Kidney epithelial cell (primary cell): ENCODE results near the gene SHISA8. TPM values are rescaled to one million over a fixed set of nuclear protein-coding genes. Genes with fewer than 3 reads are reported as not detected.

ENCODE experiments used
- DNase-seq: peaks from one replicate; pipeline ENCODE4 v3.0.0-alpha.2; 2010; ENCODE audit warnings: low read depth
- H3K27me3 ChIP-seq: 2 replicates; pipeline ENCODE4 v1.6.0; 2011; ENCODE audit warnings: low read length; ENCODE audit not compliant: control insufficient read depth, insufficient read depth
- H3K36me3 ChIP-seq: 2 replicates; pipeline ENCODE4 v1.5.1; 2011; ENCODE audit warnings: low read length; ENCODE audit not compliant: control insufficient read depth, insufficient read depth
- H3K4me3 ChIP-seq: 2 replicates; pipeline ENCODE4 v1.5.1; 2011; ENCODE audit warnings: low read depth, mild to moderate bottlenecking, control low read depth, low read length
- total RNA-seq: library from RNA; depleted of rRNA; stranded (reverse); fragments of >200 nt; gene quantifications from 2 replicates; pipeline ENCODE4 v1.2.3, GENCODE V29; 2015
- TF ChIP-seq, protein P1 (sequence below): IDR thresholded peaks from 2 replicates; pipeline ENCODE4 v1.5.1; 2011; ENCODE audit warnings: mild to moderate bottlenecking, moderate library complexity, low read length, control low read depth, inconsistent platforms; ENCODE audit not compliant: insufficient read depth, poor library complexity, severe bottlenecking

Gene SHISA8
- total RNA-seq, 1 donor from 2014 or later, result not detected

DNA sequence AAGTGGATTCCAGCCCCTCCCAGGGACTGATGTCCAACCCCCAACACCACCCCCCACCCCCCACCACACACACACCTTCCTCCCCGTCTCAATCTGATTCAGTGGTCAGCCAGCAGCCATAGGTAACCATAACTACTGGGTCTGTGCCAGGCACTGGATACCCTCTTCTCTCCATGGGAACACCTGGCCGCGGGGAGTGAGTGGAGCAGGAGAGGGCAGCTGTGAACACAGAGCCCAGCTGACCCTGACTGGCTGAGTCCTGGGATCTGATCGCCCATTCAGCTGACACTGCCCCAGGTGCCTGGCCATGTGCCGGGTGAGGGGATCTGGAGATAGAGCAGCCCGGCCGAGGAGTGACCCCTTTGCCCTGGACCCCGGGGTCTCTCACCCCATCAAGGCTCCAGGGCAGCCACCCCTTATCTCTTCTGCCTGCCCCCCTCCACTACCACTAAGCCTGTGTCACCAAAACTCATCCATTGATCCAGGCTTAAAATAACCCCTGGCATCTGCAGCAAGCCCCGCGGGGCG, 2.6 kb upstream of the SHISA8 start:
- TF ChIP-seq, protein P1, sequence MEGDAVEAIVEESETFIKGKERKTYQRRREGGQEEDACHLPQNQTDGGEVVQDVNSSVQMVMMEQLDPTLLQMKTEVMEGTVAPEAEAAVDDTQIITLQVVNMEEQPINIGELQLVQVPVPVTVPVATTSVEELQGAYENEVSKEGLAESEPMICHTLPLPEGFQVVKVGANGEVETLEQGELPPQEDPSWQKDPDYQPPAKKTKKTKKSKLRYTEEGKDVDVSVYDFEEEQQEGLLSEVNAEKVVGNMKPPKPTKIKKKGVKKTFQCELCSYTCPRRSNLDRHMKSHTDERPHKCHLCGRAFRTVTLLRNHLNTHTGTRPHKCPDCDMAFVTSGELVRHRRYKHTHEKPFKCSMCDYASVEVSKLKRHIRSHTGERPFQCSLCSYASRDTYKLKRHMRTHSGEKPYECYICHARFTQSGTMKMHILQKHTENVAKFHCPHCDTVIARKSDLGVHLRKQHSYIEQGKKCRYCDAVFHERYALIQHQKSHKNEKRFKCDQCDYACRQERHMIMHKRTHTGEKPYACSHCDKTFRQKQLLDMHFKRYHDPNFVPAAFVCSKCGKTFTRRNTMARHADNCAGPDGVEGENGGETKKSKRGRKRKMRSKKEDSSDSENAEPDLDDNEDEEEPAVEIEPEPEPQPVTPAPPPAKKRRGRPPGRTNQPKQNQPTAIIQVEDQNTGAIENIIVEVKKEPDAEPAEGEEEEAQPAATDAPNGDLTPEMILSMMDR, result no peak

DNA sequence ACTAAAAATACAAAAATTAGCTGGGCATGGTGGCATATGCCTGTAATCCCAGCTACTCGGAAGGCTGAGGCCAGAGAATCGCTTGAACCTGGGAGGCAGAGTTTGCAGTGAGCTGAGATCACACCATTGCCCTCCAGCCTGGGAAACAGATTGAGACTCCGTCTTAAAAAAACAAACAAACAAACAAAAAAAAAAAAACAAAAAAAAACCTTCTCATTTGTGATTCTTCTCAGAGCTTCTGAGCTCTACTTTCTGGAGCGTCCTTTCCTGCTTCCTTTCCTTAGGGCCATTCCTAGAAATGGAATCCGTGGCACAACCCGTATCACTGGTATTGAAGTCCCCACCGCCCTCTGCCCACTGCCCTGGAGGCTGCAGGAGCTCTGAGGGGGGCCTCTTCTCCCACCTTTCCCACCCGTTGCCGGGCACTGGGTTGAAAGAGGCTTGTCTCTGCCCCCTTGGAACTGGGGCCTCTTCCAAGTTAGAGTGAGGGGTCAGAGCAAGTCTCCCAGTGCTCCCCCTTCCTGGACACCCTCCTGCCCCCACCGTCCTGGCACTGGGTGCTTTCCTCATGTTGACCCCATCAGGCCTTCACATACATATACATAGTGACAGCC, 2.0 kb upstream of the SHISA8 start:
- Histone ChIP-seq H3K4me3 (no peak overlapping the region), H3K27me3 (peaks cover 46% of the 10 kb centered on the region), H3K36me3 (no peaks in the 10 kb centered on the region)
- TF ChIP-seq, protein P1, result no peak
- no peak for DNase-seq

More for the DNA sequence above, 2.6 kb upstream of the SHISA8 start:
- H3K36me3 ChIP-seq, result no peaks in the 10 kb centered on the region
- DNase-seq, result no peak
- no peak overlapping the region for H3K4me3 ChIP-seq
- peaks cover 40% of the 10 kb centered on the region for H3K27me3 ChIP-seq

DNA sequence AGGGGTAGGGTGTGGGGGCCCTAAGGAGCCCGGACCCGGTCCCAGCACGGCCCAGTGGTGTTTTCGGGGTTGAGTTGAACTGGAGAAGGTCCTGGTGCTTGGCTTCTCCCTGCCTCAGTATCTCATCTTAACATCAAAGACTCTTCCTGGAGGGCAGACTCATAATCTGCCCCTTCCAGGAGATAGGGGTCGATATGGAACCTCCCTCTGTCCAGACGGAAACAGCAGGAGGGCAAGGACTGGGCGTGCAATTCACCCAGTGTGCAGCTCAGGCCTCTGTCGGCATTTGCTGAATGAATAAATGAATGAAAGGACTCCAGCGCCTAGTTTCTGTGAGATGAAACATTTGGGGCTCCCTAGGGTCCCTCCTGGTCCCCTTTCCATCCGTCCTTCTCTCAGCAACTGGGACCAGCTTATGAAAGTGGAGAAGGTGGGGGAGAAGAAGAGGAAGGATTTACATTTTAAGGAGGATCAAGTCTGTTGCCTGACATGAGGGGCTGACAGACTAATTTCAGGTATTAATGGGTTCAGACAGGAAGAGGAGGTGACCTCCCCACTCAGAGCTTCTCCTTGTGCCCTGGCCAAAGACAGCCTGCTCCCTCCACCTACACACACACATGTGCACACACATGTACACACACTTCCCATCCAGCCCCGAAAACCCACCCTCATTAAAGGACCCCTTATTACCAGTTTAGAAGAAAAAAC, 1.1 kb upstream of the SHISA8 start:
- DNase-seq, result no peak
- no peak overlapping the region for H3K4me3 ChIP-seq
- TF ChIP-seq, protein P1, result no peak
- H3K36me3 ChIP-seq, result no peaks in the 10 kb centered on the region
- H3K27me3 ChIP-seq, result peaks cover 54% of the 10 kb centered on the region

DNA sequence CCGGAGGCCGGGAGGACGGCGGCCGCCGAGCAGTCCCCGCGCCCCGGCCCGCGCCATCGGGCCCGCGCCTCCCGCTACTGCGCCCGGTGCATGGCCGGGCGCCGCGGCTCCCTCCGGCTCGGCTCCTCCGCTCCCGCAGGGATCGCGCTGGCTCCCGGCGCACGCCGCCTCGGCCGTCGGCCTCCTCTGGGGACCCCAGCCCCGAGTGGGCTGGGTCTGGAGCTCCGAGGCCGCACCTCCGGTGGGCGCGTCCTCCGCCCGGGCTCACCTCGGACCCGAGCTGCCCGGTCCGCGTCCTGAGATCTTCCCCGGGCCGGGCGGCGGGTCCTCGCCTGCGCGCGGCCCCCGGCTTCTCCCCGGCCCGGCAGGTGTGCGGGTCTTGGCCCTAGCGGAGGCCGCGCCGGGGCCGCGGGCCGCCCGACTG, 251 bp downstream of the SHISA8 start:
- DNase-seq, result no peak
- Histone ChIP-seq H3K4me3 (no peak overlapping the region), H3K27me3 (peaks cover 65% of the 10 kb centered on the region), H3K36me3 (no peaks in the 10 kb centered on the region)
- TF ChIP-seq, protein P1, result no peak

DNA sequence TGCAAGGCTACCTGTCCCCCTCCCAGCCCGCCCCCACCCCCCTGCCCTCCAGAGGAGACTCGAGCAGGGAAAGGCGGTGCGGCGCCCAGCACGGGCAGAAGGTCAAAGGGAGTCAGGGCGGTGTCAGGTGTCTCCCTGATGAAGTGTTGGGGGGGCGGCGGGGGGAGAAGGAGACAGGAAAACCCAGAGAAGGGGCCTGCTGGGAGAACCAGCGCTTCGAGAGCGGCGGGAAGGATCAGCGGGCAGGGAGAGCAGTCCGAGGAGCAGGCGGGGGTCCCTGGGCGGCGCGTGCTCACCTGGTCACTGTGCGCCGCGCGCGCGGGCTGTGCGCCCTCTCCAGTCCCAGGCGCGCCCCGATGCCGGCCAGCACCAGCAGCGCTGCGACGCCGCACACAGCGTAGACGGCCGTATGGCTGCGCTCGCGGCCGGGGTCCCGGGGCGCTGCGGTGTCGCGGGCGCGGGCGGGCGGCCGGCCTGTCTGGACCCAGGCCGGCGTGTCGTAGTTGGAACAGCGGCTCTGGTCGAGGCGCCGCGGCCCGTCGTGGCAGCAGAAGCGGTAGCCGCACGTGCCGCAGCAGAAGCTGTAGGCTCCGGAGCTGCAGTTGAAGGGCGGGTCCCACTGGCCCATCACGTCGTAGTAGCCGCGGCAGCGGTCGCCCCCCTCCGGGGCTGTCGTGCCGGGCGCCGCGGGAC, 886 bp downstream of the SHISA8 start:
- TF ChIP-seq, protein P1, result no peak
- Histone ChIP-seq H3K4me3 (no peak overlapping the region), H3K36me3 (no peaks in the 10 kb centered on the region), H3K27me3 (peaks cover 71% of the 10 kb centered on the region)
- DNase-seq, result no peak
